ENCODE measurements around the gene PCDHA6. TPM values are rescaled to one million over a fixed set of nuclear protein-coding genes. Genes with fewer than 3 reads are reported as not detected.

Gene PCDHA6
- total and polyA plus RNA-seq, 2 donors (not counting 3 experiments of a cell fraction or from before 2014, with no cell fraction given): 0.04 to 0.18 TPM

GRCh38 chr5:140821375-140822280 is 6.1 kb upstream of the PCDHA6 start, which contains the start of gene PCDHA5:
TSS of gene PCDHA5 (plus strand) at chr5:140821613.
- DNase-seq (ENCODE audit: low read depth, low spot score) (peak; percentile 38), FAIRE-seq (peak; percentile 78)
- TF ChIP-seq CTCF (IDR thresholded peaks at IDR 0.05; ENCODE audit: extremely low read depth in 1 of 2, insufficient read depth in 1 of 2, low read depth in 1 of 2, low read length in 2 of 2): peak; percentile 49 to 59
- no peak for TF ChIP-seq FOS (IDR thresholded peaks at IDR 0.05; ENCODE audit: borderline replicate concordance, insufficient read depth, low read length)
- Histone ChIP-seq H4K20me1 (replicated peaks; ENCODE audit: control insufficient read depth, extremely low read depth, insufficient read depth, low read length) (no peaks in the 10 kb centered on the region), H3K4me2 (ENCODE audit: insufficient read depth, low read length) (no peak within 1 kb of the TSS), H3K27me3 (ENCODE audit: control insufficient read depth in 2 of 2, insufficient read depth in 2 of 2, low read length in 2 of 2) (no peaks in the 10 kb centered on the region), H3K9me3 (replicated peaks; ENCODE audit: control insufficient read depth, insufficient read depth, low read length) (no peaks in the 10 kb centered on the region), H3K9me1 (replicated peaks; ENCODE audit: control insufficient read depth, extremely low read depth, insufficient read depth, low read length) (no peaks in the 10 kb centered on the region), H3K4me1 (ENCODE audit: control insufficient read depth, extremely low read depth, insufficient read depth, low read length) (no peaks in the 10 kb centered on the region), H2AFZ (ENCODE audit: low read depth, low read length) (no peak within 1 kb of the TSS), H3K79me2 (ENCODE audit: control insufficient read depth, insufficient read depth, low read length) (no peaks in the 10 kb centered on the region), H3K27ac (ENCODE audit: insufficient read depth, low read depth, low read length) (no peak within 1 kb of the TSS), H3K4me3 (replicated peaks in 1 of 3; ENCODE audit: insufficient read depth in 1 of 3, low read depth in 1 of 3, low read length in 3 of 3) (no peak within 1 kb of the TSS), H3K9ac (replicated peaks; ENCODE audit: extremely low read depth, insufficient read depth, low read length) (no peak within 1 kb of the TSS), H3K36me3 (ENCODE audit: control insufficient read depth in 2 of 2, extremely low read depth in 1 of 2, insufficient read depth in 2 of 2, low read length in 2 of 2) (no peaks in the 10 kb centered on the region)
- POLR2A ChIA-PET: no interaction called here
- intact Hi-C loops (cut with micrococcal nuclease) (loop anchor here (1.0 kb wide), 1 partner anchor 220 kb away; no protein-coding TSS in a partner anchor), dilution Hi-C loops (cut with MboI; ENCODE audit: extremely low pct_ligation_motif_present, low sequenced_read_pairs) (no loop called here)
- CTCF ChIA-PET: interaction anchor here (1.0 kb wide), 1 partner anchor 16 kb away, joined by 3 read pairs; no protein-coding TSS in a partner anchor
- BruUV-seq (replicated peaks): no TSS peak

- DNase-seq (ENCODE audit: low read depth, low spot score) (no peak), FAIRE-seq (no peak)
- H3K9me3 ChIP-seq (replicated peaks; ENCODE audit: control insufficient read depth, insufficient read depth, low read length): no peaks in the 10 kb centered on the region
- TF ChIP-seq MYC (IDR thresholded peaks at IDR 0.05; ENCODE audit: low read depth, low read length): no peak
- TF ChIP-seq CTCF (IDR thresholded peaks at IDR 0.05; ENCODE audit: extremely low read depth in 1 of 2, insufficient read depth in 1 of 2, low read depth in 1 of 2, low read length in 2 of 2): no peak
- TF ChIP-seq POLR2A (IDR thresholded peaks at IDR 0.05; ENCODE audit: low read depth, low read length): no peak
- TF ChIP-seq POLR2AphosphoS5 (IDR thresholded peaks at IDR 0.05; ENCODE audit: insufficient read depth, low read depth, low read length): no peak
- TF ChIP-seq FOS (IDR thresholded peaks at IDR 0.05; ENCODE audit: borderline replicate concordance, insufficient read depth, low read length): no peak
- no peak for TF ChIP-seq EZH2 (IDR thresholded peaks at IDR 0.05; ENCODE audit: borderline replicate concordance, low read depth, low read length, severe bottlenecking)
- no peak for TF ChIP-seq JUN (IDR thresholded peaks at IDR 0.05; ENCODE audit: borderline replicate concordance, insufficient read depth, insufficient read length, low read depth)
- TF ChIP-seq MAX (IDR thresholded peaks at IDR 0.05; ENCODE audit: insufficient read depth, insufficient read length): no peak
- no peak for TF ChIP-seq GATA2 (IDR thresholded peaks at IDR 0.05; ENCODE audit: insufficient read depth, insufficient read length, low read depth, low read length)
- no peaks in the 10 kb centered on the region for H3K36me3 ChIP-seq (ENCODE audit: control insufficient read depth in 2 of 2, extremely low read depth in 1 of 2, insufficient read depth in 2 of 2, low read length in 2 of 2)
- POLR2A ChIA-PET: no interaction called here
- H3K9me1 ChIP-seq (replicated peaks; ENCODE audit: control insufficient read depth, extremely low read depth, insufficient read depth, low read length): no peaks in the 10 kb centered on the region
- H3K27me3 ChIP-seq (ENCODE audit: control insufficient read depth in 2 of 2, insufficient read depth in 2 of 2, low read length in 2 of 2): no peaks in the 10 kb centered on the region
- BruUV-seq (replicated peaks): no TSS peak
- CTCF ChIA-PET: no interaction called here
- no peaks in the 10 kb centered on the region for H4K20me1 ChIP-seq (replicated peaks; ENCODE audit: control insufficient read depth, extremely low read depth, insufficient read depth, low read length)
- no peak overlapping the region for H3K4me2 ChIP-seq (ENCODE audit: insufficient read depth, low read length)
- no peaks in the 10 kb centered on the region for H3K79me2 ChIP-seq (ENCODE audit: control insufficient read depth, insufficient read depth, low read length)
- no peak overlapping the region for H2AFZ ChIP-seq (ENCODE audit: low read depth, low read length)
- H3K4me1 ChIP-seq (ENCODE audit: control insufficient read depth, extremely low read depth, insufficient read depth, low read length): no peaks in the 10 kb centered on the region
- no peak overlapping the region for H3K27ac ChIP-seq (ENCODE audit: insufficient read depth, low read depth, low read length)
- intact Hi-C loops (cut with micrococcal nuclease): loop anchor here (1.0 kb wide), 1 partner anchor 219 kb away; no protein-coding TSS in a partner anchor
- H3K4me3 ChIP-seq (replicated peaks in 1 of 3; ENCODE audit: insufficient read depth in 1 of 3, low read depth in 1 of 3, low read length in 3 of 3): no peak overlapping the region
- H3K9ac ChIP-seq (replicated peaks; ENCODE audit: extremely low read depth, insufficient read depth, low read length): no peak overlapping the region
- dilution Hi-C loops (cut with MboI; ENCODE audit: extremely low pct_ligation_motif_present, low sequenced_read_pairs): no loop called here
These were observed 5.5 kb upstream of the PCDHA6 start for GRCh38 chr5:140822281-140822629.

Data from endothelial cell of umbilical vein (primary cell).